Stimulated activated CD4-positive, alpha-beta T cell treated with anti-CD3 and anti-CD28 coated beads, Interleukin-15, amount 100 ng/mL, for 48 hours (primary cell): ENCODE results near the gene KRTAP10-10.
"Not testable (repeated sequence)": the region's sequence is repeated elsewhere in the genome, so short reads cannot be mapped to it uniquely, and the experiment has no call there.

ENCODE experiments used
- DNase-seq, 2 donors: peaks; one replicate each; pipeline ENCODE4 v3.0.0-alpha.2; 2020; ENCODE audit warnings: low read depth in 2 of 2

The KRTAP10-10 gene

GRCh38 chr21:44626262-44626661, 10.9 kb upstream of the KRTAP10-10 start:
- no peak for DNase-seq

DNA sequence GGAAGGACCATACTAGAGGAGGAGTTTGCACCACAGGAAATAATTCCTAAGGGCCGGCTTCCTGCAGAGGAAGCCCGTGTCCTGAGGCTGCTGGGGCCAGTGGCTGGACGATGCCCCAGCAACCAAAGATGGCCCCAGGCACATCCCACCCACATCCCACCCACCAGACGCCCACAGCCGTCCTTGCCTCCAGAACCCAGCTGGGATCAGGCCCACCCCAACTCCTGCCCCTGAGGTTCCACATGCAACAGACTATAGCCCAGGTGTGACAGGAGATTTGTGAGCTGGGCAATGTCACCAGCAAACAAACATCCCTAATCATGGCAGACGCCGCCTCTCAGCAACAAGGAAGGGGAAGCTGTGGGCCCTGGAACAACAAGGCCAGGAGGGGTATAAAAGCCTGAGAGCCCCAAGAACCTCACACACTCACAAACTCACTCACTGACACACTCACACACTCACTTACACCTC, 10.4 kb upstream of the KRTAP10-10 start, which contains the start of gene KRTAP10-9:
Gene KRTAP10-9 (plus strand): TSS at position 421 of the 471 bp plus-strand sequence. CDS start 79 bp downstream, outside the sequence.
- DNase-seq, result no peak

- DNase-seq, result not testable (repeated sequence)
These were observed 9.9 kb upstream of the KRTAP10-10 start for GRCh38 chr21:44627181-44627822.

- not testable (repeated sequence) for DNase-seq
These were observed 9.3 kb upstream of the KRTAP10-10 start for GRCh38 chr21:44627831-44628233.

GRCh38 chr21:44628707-44629391, 8.3 kb upstream of the KRTAP10-10 start:
- no peak for DNase-seq

- DNase-seq, result no peak
These were observed 6.7 kb upstream of the KRTAP10-10 start for GRCh38 chr21:44630440-44630839.

DNA sequence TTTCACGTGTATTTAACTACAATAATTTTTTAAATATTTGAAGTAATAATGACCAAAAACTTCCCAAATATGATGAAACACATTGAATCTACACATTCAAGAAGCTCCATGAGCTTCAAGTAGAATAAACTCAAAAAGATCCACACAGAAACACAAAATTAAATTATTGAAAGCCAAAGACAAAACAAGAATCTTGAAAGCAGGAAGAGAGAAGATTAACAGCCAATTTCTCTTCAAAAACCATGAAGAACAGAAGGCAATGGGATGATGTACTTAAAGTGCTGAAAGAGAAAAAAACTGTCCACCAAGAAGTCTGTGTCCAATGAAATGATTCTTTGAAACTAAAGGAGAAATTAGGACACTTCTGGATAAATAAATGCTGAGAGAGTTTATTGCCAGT, 5.1 kb upstream of the KRTAP10-10 start:
- DNase-seq, result no peak

DNA sequence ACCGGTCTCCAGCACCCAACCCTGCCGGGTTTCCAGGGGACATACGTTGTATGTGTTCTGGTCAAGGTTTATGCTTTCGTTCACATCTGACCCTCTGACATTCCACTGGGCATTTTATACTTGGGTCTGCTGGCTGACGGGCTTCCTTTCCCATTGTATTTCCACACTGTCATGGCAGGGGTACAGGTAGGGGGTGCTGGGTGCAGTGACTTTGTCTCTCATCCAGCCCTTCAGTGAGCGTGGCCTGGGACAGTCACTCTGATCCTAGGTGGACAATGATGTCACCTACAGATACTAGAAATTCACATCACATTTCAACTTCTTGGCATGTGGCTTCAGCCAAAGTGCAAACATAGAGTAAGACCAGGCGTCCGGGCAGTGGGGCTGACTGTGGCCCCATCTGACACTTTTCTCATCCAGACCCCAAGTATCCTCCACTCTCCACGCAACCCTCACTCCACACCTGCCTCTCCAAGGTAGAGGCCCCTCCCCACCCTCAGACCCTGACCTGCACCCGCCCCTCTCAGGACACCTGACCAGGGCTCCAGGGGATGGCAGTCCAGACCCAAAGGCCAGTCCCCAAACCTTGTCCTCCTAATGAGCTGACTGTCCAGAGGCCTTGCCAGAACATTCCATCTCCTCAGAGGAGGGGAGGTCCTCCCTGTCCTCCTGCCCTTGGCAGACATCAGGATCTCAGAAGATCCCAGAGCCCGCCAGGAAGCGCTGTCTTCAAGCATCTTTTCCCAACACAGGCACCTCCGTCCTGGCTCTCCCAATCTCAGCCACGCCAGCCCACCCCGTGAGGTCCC, 743 bp upstream of the KRTAP10-10 start:
- no peak for DNase-seq

- not testable (repeated sequence) for DNase-seq
These were observed 744 bp downstream of the KRTAP10-10 start for GRCh38 chr21:44637851-44638348.

- not testable (repeated sequence) for DNase-seq
These were observed 1.6 kb downstream of the KRTAP10-10 start for GRCh38 chr21:44638506-44639330.

- DNase-seq, result no peak
These were observed 2.1 kb downstream of the KRTAP10-10 start for GRCh38 chr21:44639331-44639655.

DNA sequence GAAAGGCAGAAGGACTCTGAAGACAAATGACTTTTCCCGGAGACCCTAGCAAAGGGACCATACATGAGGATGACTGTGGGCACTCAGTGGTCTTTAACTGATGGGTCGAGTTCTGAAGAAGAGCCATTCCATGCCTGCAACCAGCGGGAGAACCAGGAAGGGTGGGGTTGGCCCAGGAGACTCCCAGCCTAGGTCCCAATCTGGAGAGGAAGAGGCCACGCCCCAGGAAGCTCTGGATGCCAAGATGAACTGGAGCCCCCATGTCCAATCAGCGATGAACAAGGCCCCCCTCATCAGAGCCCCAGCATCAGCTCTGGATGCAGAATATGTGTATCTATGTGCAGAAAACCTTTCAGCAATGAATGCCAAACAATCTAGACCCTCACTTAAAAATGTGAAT, 3.6 kb downstream of the KRTAP10-10 start:
- DNase-seq, result no peak

- DNase-seq, result no peak
These were observed 6.7 kb downstream of the KRTAP10-10 start for GRCh38 chr21:44643741-44644310.

DNA sequence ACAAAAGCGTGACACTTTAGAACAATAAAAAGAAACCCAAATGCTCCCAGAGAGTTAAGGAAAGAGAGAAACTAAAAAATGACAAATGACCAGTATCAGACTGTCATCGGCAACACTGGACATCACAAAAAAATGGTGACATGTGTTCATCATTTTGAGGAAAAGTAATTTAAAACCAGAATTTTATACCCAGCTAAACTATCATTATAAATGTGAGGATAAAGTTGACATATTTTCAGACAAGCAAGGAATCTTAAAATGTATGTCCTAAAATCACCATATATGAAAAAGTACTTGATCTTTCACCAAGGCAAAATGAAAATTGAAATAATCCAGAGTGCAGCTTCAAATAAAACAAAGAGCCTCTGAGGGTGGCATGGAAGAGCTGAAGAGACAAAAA, 7.7 kb downstream of the KRTAP10-10 start:
- no peak for DNase-seq

DNA sequence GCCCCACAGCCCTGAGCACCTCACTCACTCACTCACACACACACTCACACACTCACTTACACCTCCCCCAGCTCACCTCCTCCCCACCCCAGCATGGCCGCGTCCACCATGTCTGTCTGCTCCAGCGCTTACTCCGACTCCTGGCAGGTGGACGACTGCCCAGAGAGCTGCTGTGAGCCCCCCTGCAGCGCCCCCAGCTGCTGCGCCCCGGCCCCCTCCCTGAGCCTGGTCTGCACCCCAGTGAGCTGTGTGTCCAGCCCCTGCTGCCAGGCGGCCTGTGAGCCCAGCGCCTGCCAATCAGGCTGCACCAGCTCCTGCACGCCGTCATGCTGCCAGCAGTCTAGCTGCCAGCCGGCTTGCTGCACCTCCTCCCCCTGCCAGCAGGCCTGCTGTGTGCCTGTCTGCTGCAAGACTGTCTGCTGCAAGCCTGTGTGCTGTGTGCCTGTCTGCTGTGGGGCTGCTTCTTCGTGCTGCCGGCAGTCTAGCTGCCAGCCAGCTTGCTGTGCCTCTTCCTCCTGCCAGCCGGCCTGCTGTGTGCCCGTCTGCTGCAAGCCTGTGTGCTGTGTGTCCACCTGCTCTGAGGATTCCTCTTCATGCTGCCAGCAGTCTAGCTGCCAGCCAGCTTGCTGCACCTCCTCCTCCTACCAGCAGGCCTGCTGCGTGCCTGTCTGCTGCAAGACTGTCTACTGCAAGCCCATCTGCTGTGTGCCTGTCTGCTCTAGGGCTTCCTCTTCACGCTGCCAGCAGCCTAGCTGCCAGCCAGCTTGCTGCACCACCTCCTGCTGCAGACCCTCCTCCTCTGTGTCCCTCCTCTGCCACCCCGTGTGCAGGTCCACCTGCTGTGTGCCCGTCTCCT, 9.4 kb downstream of the KRTAP10-10 start, which contains the start of gene KRTAP10-11:
Gene KRTAP10-11 (plus strand): TSS at position 49 of the 856 bp plus-strand sequence. CDS start 45 bp downstream, at position 94.
- DNase-seq, result not testable (repeated sequence)

DNA sequence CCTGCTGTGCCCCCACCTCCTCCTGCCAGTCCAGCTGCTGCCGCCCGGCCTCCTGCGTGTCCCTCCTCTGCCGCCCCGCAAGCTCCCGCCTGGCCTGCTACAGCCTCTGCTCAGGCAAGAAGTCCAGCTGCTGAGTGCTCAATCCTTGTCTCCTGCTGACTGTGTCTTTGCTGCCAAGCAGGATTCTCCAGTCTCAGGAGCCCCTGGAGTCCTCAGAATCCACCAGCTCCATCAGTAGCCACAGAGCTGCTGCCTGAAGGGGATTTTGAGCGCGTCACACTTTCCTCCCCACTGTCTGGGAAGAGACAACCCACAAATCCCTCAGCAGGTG, 10.0 kb downstream of the KRTAP10-10 start:
- no peak for DNase-seq

DNA sequence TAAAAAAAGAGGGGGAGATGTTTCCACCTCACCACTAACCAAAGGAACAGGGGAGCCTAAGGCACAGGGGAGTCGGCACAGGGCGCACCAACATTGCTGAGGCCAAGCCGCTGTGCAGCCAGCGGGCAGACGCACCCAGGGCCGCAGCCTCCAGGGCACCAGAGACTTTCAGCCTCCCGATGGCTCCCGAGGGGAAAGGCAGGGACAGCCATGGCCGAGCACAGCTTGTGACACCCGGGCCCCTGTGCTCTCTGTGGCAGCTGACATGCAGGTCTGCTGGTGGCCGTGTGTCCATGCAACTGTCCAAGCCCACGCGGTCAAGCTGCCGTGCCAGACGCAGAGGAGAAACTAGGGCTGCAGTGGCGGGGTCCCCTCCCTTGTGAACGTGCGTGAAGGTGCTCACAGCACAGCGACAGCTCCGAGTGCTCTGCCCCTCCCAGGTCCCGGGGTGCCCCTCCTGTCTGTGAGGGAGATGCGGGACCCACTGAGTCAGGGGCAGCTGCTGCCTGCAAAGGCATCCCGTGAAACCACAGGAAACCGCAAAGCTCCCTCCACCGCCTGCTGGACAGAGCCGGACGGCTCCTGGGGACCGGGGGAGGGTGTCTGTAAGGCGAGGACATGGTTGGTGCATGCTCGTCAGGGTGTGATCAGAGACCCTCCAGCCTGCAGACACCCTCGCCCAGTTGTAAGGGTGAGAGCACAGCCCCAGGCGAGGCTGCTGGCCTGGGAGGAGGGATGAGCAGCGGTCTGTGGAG, 11.6 kb downstream of the KRTAP10-10 start:
- no peak for DNase-seq

DNA sequence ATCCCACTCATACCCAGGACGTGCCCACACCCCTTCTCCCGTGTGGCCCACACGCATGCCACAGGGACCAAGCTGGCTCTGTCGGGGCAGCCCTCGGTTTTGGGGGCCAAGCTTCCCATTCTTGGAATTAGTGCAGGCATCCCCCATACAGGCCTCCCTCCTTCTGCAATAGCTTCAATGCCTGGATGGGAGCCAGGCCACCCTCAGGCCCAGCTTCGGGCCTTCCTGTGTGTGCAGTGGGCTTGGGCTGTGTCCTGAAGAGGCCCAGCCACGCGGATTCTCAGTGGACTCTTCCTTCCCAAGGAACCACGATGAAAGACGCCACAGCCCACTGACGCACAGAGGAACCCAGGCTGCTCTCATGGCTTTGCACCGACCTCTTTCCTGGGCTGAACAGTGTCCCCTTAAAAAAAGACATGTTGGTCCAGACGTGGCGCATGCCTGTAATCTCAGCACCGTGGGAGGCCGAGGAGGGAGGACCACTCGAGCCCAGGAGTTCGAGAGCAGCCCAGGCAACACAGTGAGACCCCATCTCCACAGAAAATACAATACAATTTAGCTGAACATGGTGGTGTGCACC, 12.5 kb downstream of the KRTAP10-10 start:
- DNase-seq, result no peak
